Measurements from ENCODE around the gene KLRC3.

KLRC3 gene

DNA sequence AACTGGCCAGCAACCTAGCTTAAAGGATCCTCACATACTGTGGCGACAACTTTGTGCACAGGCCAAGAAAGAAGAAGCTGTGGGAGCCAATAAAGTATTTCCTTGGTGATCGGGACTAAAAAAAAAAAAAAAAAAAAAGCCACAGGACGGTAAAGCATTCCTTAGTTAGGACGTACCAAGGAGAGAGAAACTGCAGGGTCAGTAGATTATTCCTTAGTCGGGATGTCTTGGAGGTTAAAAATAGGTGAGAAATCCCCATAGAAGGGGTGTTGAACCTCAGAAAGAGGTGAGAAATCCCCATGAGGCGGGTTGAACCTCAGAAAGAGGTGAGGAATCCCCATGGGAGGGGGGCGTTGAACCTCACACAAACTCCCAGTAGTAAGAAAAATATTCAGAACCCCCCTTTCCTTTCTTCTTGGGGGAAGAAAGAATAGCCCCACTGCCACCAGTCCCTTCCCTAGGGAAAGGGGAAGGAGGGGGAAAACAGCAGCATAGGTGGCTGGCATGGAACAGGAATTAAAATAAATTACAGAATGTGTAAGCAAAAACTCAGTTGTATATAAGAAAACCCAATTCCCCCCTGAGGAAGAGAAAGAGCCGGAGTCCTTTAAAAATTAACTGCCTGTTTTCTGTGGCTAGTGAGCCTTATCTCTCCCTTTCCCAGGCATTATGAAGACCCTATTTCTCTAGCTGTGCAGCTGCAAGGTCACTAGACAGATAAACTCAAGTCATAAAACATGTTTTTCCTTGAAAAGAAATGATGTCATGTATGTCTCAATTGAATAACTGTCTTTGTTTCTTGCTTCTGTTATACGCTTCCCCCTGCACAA lies 57.4 kb downstream of the KLRC3 start:
- H3K4me3 ChIP-seq (ENCODE audit: insufficient read depth in 1 of 2, low read depth in 1 of 2, low read length in 2 of 2), result peak overlapping the region in 1 of 2 experiments; percentile 84
- WGBS, result 12% methylated on average over 7 of the region's 9 CpGs
- peak overlapping the region; percentile 93 for H2AK5ac ChIP-seq (ENCODE audit: low read length, severe bottlenecking)
- H3K27ac ChIP-seq (ENCODE audit: low read length, poor library complexity, severe bottlenecking), result peak overlapping the region; percentile 97
- no peak overlapping the region for H2BK15ac ChIP-seq (ENCODE audit: low read depth, poor library complexity, severe bottlenecking)
- peaks cover 4% of the 10 kb centered on the region for H3K79me1 ChIP-seq (replicated peaks; ENCODE audit: low read length, poor library complexity, severe bottlenecking)
- peak; percentile 52 for DNase-seq
- no peaks in the 10 kb centered on the region for H3K36me3 ChIP-seq (ENCODE audit: control insufficient read depth in 1 of 2, insufficient read depth in 2 of 2, low read depth in 1 of 2, low read length in 2 of 2)
- H4K8ac ChIP-seq (ENCODE audit: low read length), result peak overlapping the region; percentile 10
- peaks cover 5% of the 10 kb centered on the region for H3K9me3 ChIP-seq (ENCODE audit: control insufficient read depth, low read length)
- no peak overlapping the region for H2BK12ac ChIP-seq (ENCODE audit: low read length in 2 of 2)
- peak overlapping the region; percentile 97 for H2BK5ac ChIP-seq (ENCODE audit: low read depth, low read length, poor library complexity, severe bottlenecking)
- H3K27me3 ChIP-seq (ENCODE audit: control insufficient read depth in 1 of 2, insufficient read depth in 1 of 2, low read length in 2 of 2), result no peaks in the 10 kb centered on the region
- peak overlapping the region; percentile 79 for H3K4me2 ChIP-seq (ENCODE audit: low read length, poor library complexity, severe bottlenecking)
- H2BK120ac ChIP-seq (ENCODE audit: low read depth, low read length), result peak overlapping the region; percentile 85
- peak overlapping the region; percentile 29 for H4K91ac ChIP-seq (ENCODE audit: low read length)
- peak overlapping the region in 1 of 2 experiments; percentile 63 for H3K4ac ChIP-seq (ENCODE audit: low read depth in 1 of 2, low read length in 2 of 2)
- no peak overlapping the region for H3K23ac ChIP-seq (ENCODE audit: low read length in 2 of 2)
- H3K14ac ChIP-seq (ENCODE audit: low read length in 2 of 2), result no peak overlapping the region
- H3K18ac ChIP-seq (ENCODE audit: low read depth in 1 of 2, low read length in 2 of 2), result peak overlapping the region in 1 of 2 experiments; percentile 95
- H3K4me1 ChIP-seq (ENCODE audit: control insufficient read depth, insufficient read depth, low read depth, low read length), result peaks cover 9% of the 10 kb centered on the region
- H2AFZ ChIP-seq (ENCODE audit: low read depth, low read length), result no peak overlapping the region
- H3K9ac ChIP-seq (ENCODE audit: low read length), result peak overlapping the region; percentile 95

DNA sequence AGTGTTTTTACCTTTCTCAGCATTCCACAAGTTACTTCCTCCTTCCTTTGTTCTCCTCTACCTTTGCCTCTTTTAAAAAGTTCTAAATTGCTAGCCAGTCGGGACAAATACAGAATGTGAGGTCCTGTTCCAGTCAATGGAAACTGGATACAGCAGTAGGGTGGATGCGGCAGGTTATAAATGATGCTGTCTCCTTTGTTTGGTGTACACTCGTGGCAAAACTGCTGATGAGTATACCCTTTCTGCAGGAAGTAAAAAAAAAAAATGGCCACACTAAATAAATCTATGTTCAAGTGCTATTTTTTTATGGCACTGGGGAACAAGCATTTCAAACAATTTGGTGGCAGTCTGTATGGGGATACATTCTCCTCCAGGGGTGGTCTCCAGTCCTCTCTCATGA lies 58.1 kb downstream of the KLRC3 start:
- H4K91ac ChIP-seq (ENCODE audit: low read length), result no peak overlapping the region
- H3K79me1 ChIP-seq (replicated peaks; ENCODE audit: low read length, poor library complexity, severe bottlenecking), result peaks cover 2% of the 10 kb centered on the region
- peak overlapping the region; percentile 95 for H3K9ac ChIP-seq (ENCODE audit: low read length)
- no peak for DNase-seq
- H3K36me3 ChIP-seq (ENCODE audit: control insufficient read depth in 1 of 2, insufficient read depth in 2 of 2, low read depth in 1 of 2, low read length in 2 of 2), result no peaks in the 10 kb centered on the region
- no peak overlapping the region for H4K8ac ChIP-seq (ENCODE audit: low read length)
- H2BK12ac ChIP-seq (ENCODE audit: low read length in 2 of 2), result peak overlapping the region in 1 of 2 experiments; percentile 48
- H3K4me2 ChIP-seq (ENCODE audit: low read length, poor library complexity, severe bottlenecking), result peak overlapping the region; percentile 14
- no peak overlapping the region for H2BK120ac ChIP-seq (ENCODE audit: low read depth, low read length)
- no peak overlapping the region for H3K23ac ChIP-seq (ENCODE audit: low read length in 2 of 2)
- no peak overlapping the region for H3K14ac ChIP-seq (ENCODE audit: low read length in 2 of 2)
- H3K27ac ChIP-seq (ENCODE audit: low read length, poor library complexity, severe bottlenecking), result peak overlapping the region; percentile 97
- 50% methylated on average over 3 of the region's 3 CpGs for WGBS
- H3K27me3 ChIP-seq (ENCODE audit: control insufficient read depth in 1 of 2, insufficient read depth in 1 of 2, low read length in 2 of 2), result no peaks in the 10 kb centered on the region
- H3K9me3 ChIP-seq (ENCODE audit: control insufficient read depth, low read length), result no peaks in the 10 kb centered on the region
- no peak overlapping the region for H3K4ac ChIP-seq (ENCODE audit: low read depth in 1 of 2, low read length in 2 of 2)
- H3K4me3 ChIP-seq (ENCODE audit: insufficient read depth in 1 of 2, low read depth in 1 of 2, low read length in 2 of 2), result no peak overlapping the region
- H3K4me1 ChIP-seq (ENCODE audit: control insufficient read depth, insufficient read depth, low read depth, low read length), result peaks cover 9% of the 10 kb centered on the region
- no peak overlapping the region for H2BK15ac ChIP-seq (ENCODE audit: low read depth, poor library complexity, severe bottlenecking)
- H2AK5ac ChIP-seq (ENCODE audit: low read length, severe bottlenecking), result peak overlapping the region; percentile 86
- peak overlapping the region in 1 of 2 experiments; percentile 41 for H3K18ac ChIP-seq (ENCODE audit: low read depth in 1 of 2, low read length in 2 of 2)
- H2AFZ ChIP-seq (ENCODE audit: low read depth, low read length), result no peak overlapping the region
- H2BK5ac ChIP-seq (ENCODE audit: low read depth, low read length, poor library complexity, severe bottlenecking), result peak overlapping the region; percentile 97

All from mesenchymal stem cell (in vitro differentiated cells and primary cell).